Calu3 (cell line): ENCODE data around the gene ITGB2. TPM values are rescaled to one million over a fixed set of nuclear protein-coding genes. Genes with fewer than 3 reads are reported as not detected.

Experiments
- BruUV-seq: library from RNA; stranded (reverse); fragments of 400-500 nt; replicated peaks from 2 replicates; lab custom pipeline; 2021; lab: Mats Ljungman, UMichigan
- CTCF ChIA-PET: fragments of 300-600 bp; sonication (Branson Sonifier 250); formaldehyde crosslinking; loops from one replicate; lab custom pipeline; 2022; ENCODE audit warnings: antibody characterized with exemption; lab: Charles Lee
- DNase-seq: peaks from one replicate; pipeline ENCODE4 v3.0.0; 2022
- H3K27ac Mint-ChIP-seq: one replicate; pipeline ENCODE4 v1.8.0; 2022; ENCODE audit warnings: mixed read lengths; ENCODE audit not compliant: unreplicated experiment
- H3K27me3 Mint-ChIP-seq: one replicate; pipeline ENCODE4 v1.8.0; 2022; ENCODE audit warnings: mixed read lengths; ENCODE audit not compliant: unreplicated experiment
- H3K36me3 Mint-ChIP-seq: one replicate; pipeline ENCODE4 v1.8.0; 2022; ENCODE audit warnings: mild to moderate bottlenecking, moderate library complexity, mixed read lengths; ENCODE audit not compliant: insufficient read depth, unreplicated experiment
- H3K4me1 Mint-ChIP-seq: one replicate; pipeline ENCODE4 v1.8.0; 2022; ENCODE audit warnings: mild to moderate bottlenecking, low read depth, mixed read lengths; ENCODE audit not compliant: unreplicated experiment
- H3K4me3 Mint-ChIP-seq: one replicate; pipeline ENCODE4 v1.8.0; 2022; ENCODE audit warnings: mild to moderate bottlenecking, low read depth, moderate library complexity, mixed read lengths; ENCODE audit not compliant: unreplicated experiment
- H3K9me3 Mint-ChIP-seq: one replicate; pipeline ENCODE4 v1.8.0; 2022; ENCODE audit warnings: low read depth, mixed read lengths; ENCODE audit not compliant: unreplicated experiment
- intact Hi-C: fragments of 100-400 bp; cut with micrococcal nuclease; formaldehyde crosslinking; loops from one replicate; pipeline ENCODE4 v1.10.0; 2022; ENCODE audit not compliant: unreplicated experiment
- total RNA-seq: library from RNA; stranded (reverse); gene quantifications from 2 replicates; pipeline ENCODE4 v1.2.3, GENCODE V29; 2022
- TF ChIP-seq, protein P1 (sequence below): fragments of 200-600 bp; IDR thresholded peaks from one replicate; pipeline ENCODE4 v1.8.0; 2022; ENCODE audit warnings: antibody characterized with exemption; ENCODE audit not compliant: unreplicated experiment

The ITGB2 gene
- total RNA-seq, 1 experiment from 2014 or later: 0.42 TPM

DNA sequence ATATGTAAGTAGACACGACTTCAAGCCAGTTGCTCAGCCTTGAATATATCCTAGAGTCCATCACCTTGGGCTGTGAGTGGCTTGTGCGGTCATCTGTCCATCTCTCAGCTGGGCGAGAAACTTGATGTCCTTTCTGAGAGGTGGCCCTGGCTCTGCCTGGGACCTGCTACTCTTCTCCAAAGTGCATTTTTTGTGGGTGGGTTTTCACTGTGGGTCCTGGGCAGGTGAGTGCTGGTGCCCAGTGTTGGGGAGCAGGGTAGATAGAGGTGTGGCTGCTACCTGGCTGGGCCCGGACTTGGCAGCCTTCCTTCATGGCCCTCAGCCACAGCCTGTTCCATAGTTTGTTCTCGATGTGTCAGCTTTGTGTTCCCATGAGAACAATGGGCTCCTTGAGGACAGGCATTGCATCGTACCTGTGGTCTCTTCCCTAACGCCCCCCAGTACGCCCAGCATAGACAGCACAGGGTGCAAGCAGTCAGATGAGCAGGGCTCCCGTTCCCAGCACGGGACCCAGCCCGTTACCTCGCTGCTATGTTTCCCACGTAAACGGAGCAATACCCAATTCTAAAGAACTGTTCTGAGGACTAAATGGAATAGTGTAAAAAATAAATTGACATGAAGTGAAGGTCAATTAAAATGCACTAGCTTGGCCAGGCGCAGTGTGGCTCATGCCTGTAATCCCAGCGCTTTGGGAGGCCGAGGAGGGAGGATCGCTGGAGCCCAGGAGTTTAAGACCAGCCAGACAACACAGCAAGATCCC, 18.3 kb upstream of the ITGB2 start:
- DNase-seq: no peak
- Mint-ChIP-seq H3K4me3 (peak overlapping the region; percentile 74), H3K9me3 (no peaks in the 10 kb centered on the region), H3K27ac (no peak overlapping the region), H3K4me1 (peaks cover 21% of the 10 kb centered on the region), H3K36me3 (peaks cover 22% of the 10 kb centered on the region), H3K27me3 (no peaks in the 10 kb centered on the region)
- TF ChIP-seq, protein P1, sequence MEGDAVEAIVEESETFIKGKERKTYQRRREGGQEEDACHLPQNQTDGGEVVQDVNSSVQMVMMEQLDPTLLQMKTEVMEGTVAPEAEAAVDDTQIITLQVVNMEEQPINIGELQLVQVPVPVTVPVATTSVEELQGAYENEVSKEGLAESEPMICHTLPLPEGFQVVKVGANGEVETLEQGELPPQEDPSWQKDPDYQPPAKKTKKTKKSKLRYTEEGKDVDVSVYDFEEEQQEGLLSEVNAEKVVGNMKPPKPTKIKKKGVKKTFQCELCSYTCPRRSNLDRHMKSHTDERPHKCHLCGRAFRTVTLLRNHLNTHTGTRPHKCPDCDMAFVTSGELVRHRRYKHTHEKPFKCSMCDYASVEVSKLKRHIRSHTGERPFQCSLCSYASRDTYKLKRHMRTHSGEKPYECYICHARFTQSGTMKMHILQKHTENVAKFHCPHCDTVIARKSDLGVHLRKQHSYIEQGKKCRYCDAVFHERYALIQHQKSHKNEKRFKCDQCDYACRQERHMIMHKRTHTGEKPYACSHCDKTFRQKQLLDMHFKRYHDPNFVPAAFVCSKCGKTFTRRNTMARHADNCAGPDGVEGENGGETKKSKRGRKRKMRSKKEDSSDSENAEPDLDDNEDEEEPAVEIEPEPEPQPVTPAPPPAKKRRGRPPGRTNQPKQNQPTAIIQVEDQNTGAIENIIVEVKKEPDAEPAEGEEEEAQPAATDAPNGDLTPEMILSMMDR: no peak
- no TSS peak for BruUV-seq
- intact Hi-C loops: loop anchor here (10.0 kb wide), 1 partner anchor 134 kb away; the partner anchor contains the start of gene UBE2G2
- CTCF ChIA-PET: no interaction called here

DNA sequence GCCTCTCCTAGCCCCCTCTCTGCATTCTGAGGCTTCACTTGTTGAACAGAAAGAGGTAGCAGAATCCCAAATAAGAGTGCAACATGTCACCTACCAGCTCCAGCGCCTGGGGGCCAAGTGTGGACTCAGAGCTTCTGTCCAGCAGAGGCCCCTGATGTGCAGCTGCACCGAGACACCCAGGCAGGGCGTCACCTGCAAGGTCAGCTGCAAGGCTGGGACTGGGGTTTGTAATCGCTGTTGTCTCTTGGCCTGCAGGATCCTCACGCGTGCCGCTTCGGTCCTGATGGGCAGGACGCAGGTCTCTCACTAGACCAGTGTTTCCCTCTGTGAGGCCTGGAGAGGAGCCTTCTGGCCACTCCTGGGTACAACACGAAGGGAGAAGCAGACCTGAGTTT, 14.8 kb upstream of the ITGB2 start:
- intact Hi-C loops: loop anchor here (10.0 kb wide), 1 partner anchor 131 kb away; the partner anchor contains the start of gene UBE2G2
- CTCF ChIA-PET: interaction anchor here (0.9 kb wide), 1 partner anchor 201 kb away, joined by 3 read pairs; no protein-coding TSS in a partner anchor
- Mint-ChIP-seq H3K27ac (no peak overlapping the region), H3K4me3 (no peak overlapping the region), H3K27me3 (peaks cover 24% of the 10 kb centered on the region), H3K9me3 (no peaks in the 10 kb centered on the region), H3K4me1 (peaks cover under 1% of the 10 kb centered on the region), H3K36me3 (peaks cover 15% of the 10 kb centered on the region)
- no TSS peak for BruUV-seq
- DNase-seq: no peak
- TF ChIP-seq, protein P1: no peak

DNA sequence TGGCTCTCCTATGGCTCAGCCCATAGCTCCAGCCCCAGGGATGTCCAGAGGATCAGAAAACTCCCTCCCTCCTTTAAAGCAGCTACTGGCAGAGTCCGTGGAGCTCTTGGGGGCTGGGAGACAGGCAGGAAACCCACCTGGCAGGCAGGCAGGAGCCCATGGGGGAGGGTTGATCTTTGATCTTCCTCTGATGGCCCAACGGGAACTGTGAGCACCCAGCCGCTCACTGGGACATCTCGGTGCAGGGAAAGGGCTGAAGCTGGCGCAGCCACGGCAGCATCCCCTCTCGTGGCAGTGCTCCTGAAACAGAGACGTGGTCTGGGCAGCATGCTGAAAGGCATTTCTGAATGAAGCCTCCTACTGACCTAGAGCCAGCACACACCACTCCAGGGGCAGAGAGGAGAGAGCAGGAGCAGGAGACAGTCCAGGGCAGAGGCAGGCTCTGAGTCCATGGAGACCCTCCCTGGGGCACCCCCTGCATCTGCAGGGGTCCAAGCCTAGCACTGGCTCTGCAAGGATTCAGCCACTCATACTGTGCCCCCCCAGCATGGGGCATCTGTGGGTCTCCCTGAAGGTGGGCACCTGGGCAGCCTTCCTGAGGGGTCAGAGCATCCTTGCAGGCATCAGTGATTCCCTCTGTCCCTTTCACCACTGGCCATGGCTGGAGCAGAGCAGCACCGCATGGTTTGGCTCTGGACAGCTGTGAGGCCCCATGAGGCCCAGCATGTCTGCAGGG, 14.3 kb upstream of the ITGB2 start:
- H3K27me3 Mint-ChIP-seq: peaks cover 30% of the 10 kb centered on the region
- H3K4me1 Mint-ChIP-seq: no peaks in the 10 kb centered on the region
- no TSS peak for BruUV-seq
- H3K9me3 Mint-ChIP-seq: no peaks in the 10 kb centered on the region
- DNase-seq: no peak
- H3K4me3 Mint-ChIP-seq: no peak overlapping the region
- CTCF ChIA-PET: no interaction called here
- intact Hi-C loops: loop anchor here (10.0 kb wide), 1 partner anchor 130 kb away; the partner anchor contains the start of gene UBE2G2
- H3K36me3 Mint-ChIP-seq: peaks cover 10% of the 10 kb centered on the region
- H3K27ac Mint-ChIP-seq: no peak overlapping the region
- TF ChIP-seq, protein P1: no peak

DNA sequence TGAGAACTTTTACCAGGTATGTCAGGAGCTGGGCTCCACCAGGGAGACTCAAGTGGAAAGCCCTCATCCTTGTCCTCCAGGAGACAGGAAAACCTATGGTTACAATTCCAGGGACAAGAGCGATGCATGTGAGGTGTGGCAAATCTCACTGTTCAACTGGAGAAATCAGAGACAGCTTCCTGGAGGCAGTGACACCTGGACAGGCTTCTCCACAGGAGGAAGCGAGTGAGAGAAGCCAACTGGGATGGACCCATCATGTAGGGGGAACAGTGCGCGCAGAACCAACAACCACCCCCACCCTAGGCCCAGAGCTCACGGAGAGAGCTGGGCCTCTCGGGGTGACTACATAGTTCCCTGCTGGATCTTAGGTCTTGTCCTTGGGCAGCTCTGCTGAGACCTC, 13.6 kb upstream of the ITGB2 start:
- BruUV-seq: no TSS peak
- Mint-ChIP-seq H3K27ac (no peak overlapping the region), H3K4me1 (no peaks in the 10 kb centered on the region), H3K27me3 (peaks cover 37% of the 10 kb centered on the region), H3K36me3 (peaks cover 8% of the 10 kb centered on the region), H3K4me3 (no peak overlapping the region), H3K9me3 (no peaks in the 10 kb centered on the region)
- CTCF ChIA-PET: interaction anchor here (0.8 kb wide), 1 partner anchor 62 kb away, joined by 3 read pairs; no protein-coding TSS in a partner anchor
- intact Hi-C loops: loop anchor here (10.0 kb wide), 1 partner anchor 129 kb away; the partner anchor contains the start of gene UBE2G2
- TF ChIP-seq, protein P1: no peak
- DNase-seq: no peak
